Duodenal mucosa (tissue), 2 donors: Measurements from ENCODE around the gene ENOSF1.

Experiments
- H3K27ac ChIP-seq: one replicate; pipeline ENCODE4 v1.7.0; 2013; ENCODE audit warnings: low read depth, low read length
- H3K27me3 ChIP-seq, 2 donors: one replicate each; pipeline ENCODE4 v1.7.0; 2013; ENCODE audit warnings: low read length in 2 of 2, control low read depth in 1 of 2; ENCODE audit not compliant: insufficient read depth in 2 of 2, control insufficient read depth in 1 of 2
- H3K36me3 ChIP-seq, 2 donors: one replicate each; pipeline ENCODE4 v1.7.0; 2013; ENCODE audit warnings: low read length in 2 of 2, control low read depth in 1 of 2; ENCODE audit not compliant: insufficient read depth in 2 of 2, control insufficient read depth in 1 of 2
- H3K4me1 ChIP-seq, 2 donors: one replicate each; pipeline ENCODE4 v1.7.0; 2013; ENCODE audit warnings: low read length in 2 of 2, control low read depth in 1 of 2; ENCODE audit not compliant: insufficient read depth in 2 of 2, control insufficient read depth in 1 of 2
- H3K4me3 ChIP-seq, 2 donors: one replicate each; pipeline ENCODE4 v1.7.0; 2013; ENCODE audit warnings: low read length in 2 of 2, low read depth in 1 of 2
- H3K9ac ChIP-seq, 2 donors: one replicate each; pipeline ENCODE4 v1.7.0; 2013; ENCODE audit warnings: low read length in 2 of 2, low read depth in 1 of 2
- H3K9me3 ChIP-seq, 2 donors: one replicate each; pipeline ENCODE4 v1.7.0; 2013; ENCODE audit warnings: low read length in 2 of 2, control low read depth in 1 of 2; ENCODE audit not compliant: control insufficient read depth in 1 of 2

Gene ENOSF1

DNA sequence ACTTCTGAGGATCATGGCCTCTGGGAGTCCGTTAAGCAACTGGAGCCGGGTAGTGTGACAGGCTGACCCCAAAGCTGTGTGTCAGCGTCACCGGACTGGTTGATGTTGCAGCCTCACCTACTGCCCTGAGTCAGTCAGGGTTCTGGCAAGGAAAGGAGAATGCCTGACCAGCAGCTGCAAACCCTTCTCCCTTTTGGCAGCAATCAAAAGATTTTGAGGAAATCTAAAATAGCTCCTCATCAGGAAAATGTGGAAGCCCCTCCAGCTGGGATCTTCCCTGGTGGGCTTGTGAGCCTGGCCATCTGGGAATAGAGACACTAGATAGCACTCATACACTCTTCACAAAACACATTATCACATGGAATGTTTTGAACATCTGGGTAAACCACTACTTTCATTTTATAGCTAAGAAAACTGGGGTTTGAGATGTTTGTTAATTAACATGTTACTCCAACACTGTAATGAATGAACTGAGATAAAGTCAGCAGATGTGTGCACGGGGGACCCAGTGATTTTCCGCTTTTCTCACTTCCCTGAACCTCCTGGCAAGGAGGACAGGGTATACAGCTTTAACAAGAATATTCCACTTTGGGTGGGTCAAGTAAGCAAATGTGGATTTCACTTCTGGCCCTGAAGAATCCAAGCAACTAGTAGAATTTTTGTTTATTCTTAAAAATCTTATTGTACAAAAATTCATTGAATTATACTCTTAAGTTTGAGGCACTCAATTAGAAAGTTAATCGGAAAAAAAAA is 91.0 kb downstream of the ENOSF1 start:
- no peaks in the 10 kb centered on the region for H3K9me3 ChIP-seq

More for the DNA sequence above, 91.0 kb downstream of the ENOSF1 start:
- no peaks in the 10 kb centered on the region for H3K36me3 ChIP-seq
- no peak overlapping the region for H3K27ac ChIP-seq
- H3K9ac ChIP-seq = no peak overlapping the region
- no peaks in the 10 kb centered on the region for H3K4me1 ChIP-seq
- peaks cover 0 to 3% of the 10 kb centered on the region in 2 donors for H3K27me3 ChIP-seq
- no peak overlapping the region for H3K4me3 ChIP-seq
